Psoas muscle (tissue), 8 donors: Measurements from ENCODE around the gene AGPAT2. TPM values are rescaled to one million over a fixed set of nuclear protein-coding genes. Genes with fewer than 3 reads are reported as not detected.
A peak's percentile ranks its signal among the peaks of the same experiment; 100 is the strongest.

Experiments
- ATAC-seq, 4 donors: fragments of 200-7000 bp; cut with Tn5 transposase; one replicate each; pipeline ENCODE4 v1.9.1; 2020; ENCODE audit warnings: moderate library complexity in 3 of 4, mild to moderate bottlenecking in 2 of 4
- DNase-seq, 2 donors: peaks; one replicate each; pipeline ENCODE4 v3.0.0-alpha.2; 2020
- H3K27ac ChIP-seq: fragments of 200-600 bp; one replicate; pipeline ENCODE4 v1.8.0; 2022
- H3K27me3 ChIP-seq, 3 donors: fragments of 200-600 bp in 1 of 3; one replicate each; pipeline versions ENCODE4 v1.6.1 to v1.8.0; 2013 to 2022; ENCODE audit warnings: low read length in 2 of 3, mild to moderate bottlenecking in 2 of 3, moderate library complexity in 1 of 3; ENCODE audit not compliant: insufficient read depth in 3 of 3
- H3K36me3 ChIP-seq, 2 donors: fragments of 200-600 bp in 1 of 2; one replicate each; pipeline versions ENCODE4 v1.6.1 to v1.8.0; 2013 to 2022; ENCODE audit warnings: low read depth in 1 of 2, mild to moderate bottlenecking in 1 of 2, moderate library complexity in 1 of 2; ENCODE audit not compliant: insufficient read depth in 1 of 2
- H3K4me1 ChIP-seq: fragments of 200-600 bp; one replicate; pipeline ENCODE4 v1.8.0; 2022
- H3K4me3 ChIP-seq: fragments of 200-600 bp; one replicate; pipeline ENCODE4 v1.8.0; 2022; ENCODE audit warnings: mild to moderate bottlenecking
- H3K9me3 ChIP-seq: fragments of 200-600 bp; one replicate; pipeline ENCODE4 v1.8.0; 2022
- CTCF ChIP-seq: fragments of 200-600 bp; IDR thresholded peaks from one replicate; pipeline ENCODE4 v1.8.0; 2022; ENCODE audit warnings: antibody characterized with exemption
- WGBS, 3 donors: extraction: QIAGEN DNeasy Blood & Tissue Kit; methylation state at CpG; one replicate each; pipeline versions ENCODE4 v1.1.6 to v1.1.7; 2013; 5-methylcytosine and 5-hydroxymethylcytosine counted together
- intact Hi-C, 2 donors: fragments of 100-400 bp; cut with DNase I; formaldehyde crosslinking; loops; one replicate each; pipeline versions ENCODE4 v1.11.0 to v1.14.2; 2022
- polyA plus RNA-seq, 3 donors: library from polyadenylated mRNA; stranded (reverse); fragments of 200-250 nt; gene quantifications; one replicate each; pipeline ENCODE4 v1.2.3, GENCODE V29; 2013
- total RNA-seq, 4 donors: library from RNA; stranded (reverse); fragmentation: NEBNext Ultra II Directional in 2 of 4; extraction: Animal tissue kit (Norgen Biotek cat#: 25700) in 2 of 4; gene quantifications; one replicate each; pipeline versions ENCODE4 v1.2.1 to v1.2.4, GENCODE V29; 2021 to 2023
- donor health status: healthy with polysubstance abuse.
- donor health status: DM: no; HTN: no; CAD: no; lungs with moderate emphysema.
- donor health status: Bipolar disorder and iron deficiency.
- donor health status: healthy.
- donor health status: DM: yes; HTN: yes; CAD: no.
- donor health status: DM: no; HTN: no; CAD: no.
- donor health status: DM: no; HTN: no; CAD: no.
- donor health status: DM: yes; HTN: yes; CAD: no.

The AGPAT2 gene
- total and polyA plus RNA-seq, 7 donors = 15.5 to 66.5 (median 41.6) TPM

- intact Hi-C loops = no loop called here
- WGBS, 3 donors = 84 to 89% (median 88%) methylated on average over 9 to 10 of the region's 10 CpGs
- H3K27me3 ChIP-seq = no peaks in the 10 kb centered on the region
- ATAC-seq (no peak), DNase-seq (no peak)
- no peak overlapping the region for H3K27ac ChIP-seq
- peaks cover 28% of the 10 kb centered on the region for H3K4me1 ChIP-seq
- no peaks in the 10 kb centered on the region for H3K9me3 ChIP-seq
- no peak overlapping the region for H3K4me3 ChIP-seq
- TF ChIP-seq CTCF = no peak
- H3K36me3 ChIP-seq = no peaks in the 10 kb centered on the region
Observed at GRCh38 chr9:136682710-136683109, 4.5 kb downstream of the AGPAT2 start.

- intact Hi-C loops = no loop called here
- WGBS, 3 donors = 75 to 88% (median 81%) methylated on average over 19 to 20 of the region's 20 CpGs
- Histone ChIP-seq H3K4me3 (no peak overlapping the region), H3K36me3 (peaks cover 0 to 1% of the 10 kb centered on the region in 2 donors), H3K27ac (no peak overlapping the region), H3K27me3 (no peaks in the 10 kb centered on the region), H3K9me3 (no peaks in the 10 kb centered on the region), H3K4me1 (peaks cover 28% of the 10 kb centered on the region)
- no peak for DNase-seq
- no peak for ATAC-seq
- TF ChIP-seq CTCF = no peak
Observed at GRCh38 chr9:136681945-136682699, 5.1 kb downstream of the AGPAT2 start.

GRCh38 chr9:136681029-136681428, 6.2 kb downstream of the AGPAT2 start:
- 94 to 96% (median 95%) methylated on average over 17 of the region's 17 CpGs for WGBS, 3 donors
- no peak for DNase-seq
- no peak for TF ChIP-seq CTCF
- Histone ChIP-seq H3K9me3 (no peaks in the 10 kb centered on the region), H3K27ac (no peak overlapping the region), H3K27me3 (no peaks in the 10 kb centered on the region), H3K4me1 (peaks cover 25% of the 10 kb centered on the region), H3K4me3 (no peak overlapping the region), H3K36me3 (peaks cover 0 to 12% of the 10 kb centered on the region in 2 donors)
- ATAC-seq = no peak
- intact Hi-C loops = no loop called here

- Histone ChIP-seq H3K4me3 (peak overlapping the region; percentile 30), H3K36me3 (peaks cover 0 to 19% of the 10 kb centered on the region in 2 donors), H3K9me3 (no peaks in the 10 kb centered on the region), H3K27me3 (no peaks in the 10 kb centered on the region), H3K27ac (peak overlapping the region; percentile 74), H3K4me1 (peaks cover 18% of the 10 kb centered on the region)
- WGBS, 3 donors = 28 to 43% (median 29%) methylated on average over 22 of the region's 22 CpGs
- peak; percentile 56 to 84 (median 78) for ATAC-seq
- no peak for TF ChIP-seq CTCF
- peak; percentile 67 to 81 for DNase-seq
- intact Hi-C loops = no loop called here
Observed at GRCh38 chr9:136679431-136679941, 7.8 kb downstream of the AGPAT2 start.
